ENCODE data around the gene OR52A1. TPM values are rescaled to one million over a fixed set of nuclear protein-coding genes. Genes with fewer than 3 reads are reported as not detected.

OR52A1 gene
- total and polyA plus RNA-seq, 9 of the 15 experiments (the other 6 are each of a cell fraction or from before 2014, with no cell fraction given): under 0.01 to 0.33 (median 0.13) TPM; not detected in 3

DNA sequence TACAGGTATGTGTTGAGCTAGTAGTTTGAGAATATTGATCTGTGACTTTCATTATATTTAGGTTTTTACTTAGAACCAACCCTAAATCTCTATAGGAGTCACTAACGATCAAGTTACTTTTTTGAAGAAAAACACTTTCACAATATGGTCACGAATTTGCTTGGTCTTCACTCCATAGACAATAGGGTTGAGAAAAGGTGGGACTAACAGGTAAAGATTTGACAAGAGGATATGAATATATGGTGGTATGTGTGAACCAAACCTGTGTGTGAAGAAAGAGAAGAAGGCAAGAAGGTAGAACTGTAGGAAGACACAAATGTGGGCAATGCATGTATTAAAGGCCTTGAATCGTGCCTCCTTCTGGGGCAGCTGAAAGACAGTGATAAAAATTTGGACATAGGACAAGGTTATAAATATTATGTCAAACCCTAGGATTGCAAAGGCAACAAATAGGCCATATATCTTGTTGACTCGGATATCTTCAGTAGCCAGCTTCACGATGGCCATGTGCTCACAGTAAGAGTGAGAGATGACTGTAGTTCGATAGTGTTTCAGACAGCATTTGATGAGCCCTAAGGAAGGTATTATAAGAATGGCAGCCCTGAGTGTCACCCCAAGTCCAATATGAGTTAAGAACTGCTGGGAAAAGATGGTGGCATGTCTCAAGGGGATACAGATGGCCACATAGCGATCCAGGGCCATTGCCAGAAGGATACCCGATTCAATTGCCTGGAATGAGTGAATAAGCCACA, 22.8 kb downstream of the OR52A1 start (continued):
- TF ChIP-seq CREB1 (IDR thresholded peaks at IDR 0.05) (0 out of 2 replicates have a peak, but pooled peaks have one; percentile 28), CREB1 (CRISPR knock-in tag; IDR thresholded peaks at IDR 0.05) (no peak), KAT7 (CRISPR knock-in tag; IDR thresholded peaks at IDR 0.05; ENCODE audit: borderline replicate concordance) (no peak), TEAD2 (tag; IDR thresholded peaks at IDR 0.05) (no peak), ZNF778 (CRISPR knock-in tag; IDR thresholded peaks at IDR 0.05) (no peak), BRF1 (IDR thresholded peaks at IDR 0.05; ENCODE audit: borderline replicate concordance, extremely low read depth, insufficient read length) (no peak), FOXA1 (IDR thresholded peaks at IDR 0.05; ENCODE audit: borderline replicate concordance) (no peak), DMBX1 (CRISPR knock-in tag; IDR thresholded peaks at IDR 0.05; ENCODE audit: borderline replicate concordance) (peak; percentile 91), HDGF (IDR thresholded peaks at IDR 0.05) (peak; percentile 65; the same call in 1 of the 2 replicates), JUN (IDR thresholded peaks at IDR 0.05; ENCODE audit: borderline replicate concordance, low read depth, low read length) (no peak), JUN (CRISPR knock-in tag; IDR thresholded peaks at IDR 0.05; ENCODE audit: borderline replicate concordance) (no peak), KLF10 (CRISPR knock-in tag; IDR thresholded peaks at IDR 0.05) (no peak), CBFA2T3 (IDR thresholded peaks at IDR 0.05) (peak; percentile 97)
- TF ChIP-seq, protein P1, sequence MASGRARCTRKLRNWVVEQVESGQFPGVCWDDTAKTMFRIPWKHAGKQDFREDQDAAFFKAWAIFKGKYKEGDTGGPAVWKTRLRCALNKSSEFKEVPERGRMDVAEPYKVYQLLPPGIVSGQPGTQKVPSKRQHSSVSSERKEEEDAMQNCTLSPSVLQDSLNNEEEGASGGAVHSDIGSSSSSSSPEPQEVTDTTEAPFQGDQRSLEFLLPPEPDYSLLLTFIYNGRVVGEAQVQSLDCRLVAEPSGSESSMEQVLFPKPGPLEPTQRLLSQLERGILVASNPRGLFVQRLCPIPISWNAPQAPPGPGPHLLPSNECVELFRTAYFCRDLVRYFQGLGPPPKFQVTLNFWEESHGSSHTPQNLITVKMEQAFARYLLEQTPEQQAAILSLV (tag; IDR thresholded peaks at IDR 0.05): no peak
- TF ChIP-seq, protein P2, sequence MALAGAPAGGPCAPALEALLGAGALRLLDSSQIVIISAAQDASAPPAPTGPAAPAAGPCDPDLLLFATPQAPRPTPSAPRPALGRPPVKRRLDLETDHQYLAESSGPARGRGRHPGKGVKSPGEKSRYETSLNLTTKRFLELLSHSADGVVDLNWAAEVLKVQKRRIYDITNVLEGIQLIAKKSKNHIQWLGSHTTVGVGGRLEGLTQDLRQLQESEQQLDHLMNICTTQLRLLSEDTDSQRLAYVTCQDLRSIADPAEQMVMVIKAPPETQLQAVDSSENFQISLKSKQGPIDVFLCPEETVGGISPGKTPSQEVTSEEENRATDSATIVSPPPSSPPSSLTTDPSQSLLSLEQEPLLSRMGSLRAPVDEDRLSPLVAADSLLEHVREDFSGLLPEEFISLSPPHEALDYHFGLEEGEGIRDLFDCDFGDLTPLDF (CRISPR knock-in tag; IDR thresholded peaks at IDR 0.05): 0 out of 2 replicates have a peak, but pooled peaks have one; percentile 24
- TF ChIP-seq, protein P3, sequence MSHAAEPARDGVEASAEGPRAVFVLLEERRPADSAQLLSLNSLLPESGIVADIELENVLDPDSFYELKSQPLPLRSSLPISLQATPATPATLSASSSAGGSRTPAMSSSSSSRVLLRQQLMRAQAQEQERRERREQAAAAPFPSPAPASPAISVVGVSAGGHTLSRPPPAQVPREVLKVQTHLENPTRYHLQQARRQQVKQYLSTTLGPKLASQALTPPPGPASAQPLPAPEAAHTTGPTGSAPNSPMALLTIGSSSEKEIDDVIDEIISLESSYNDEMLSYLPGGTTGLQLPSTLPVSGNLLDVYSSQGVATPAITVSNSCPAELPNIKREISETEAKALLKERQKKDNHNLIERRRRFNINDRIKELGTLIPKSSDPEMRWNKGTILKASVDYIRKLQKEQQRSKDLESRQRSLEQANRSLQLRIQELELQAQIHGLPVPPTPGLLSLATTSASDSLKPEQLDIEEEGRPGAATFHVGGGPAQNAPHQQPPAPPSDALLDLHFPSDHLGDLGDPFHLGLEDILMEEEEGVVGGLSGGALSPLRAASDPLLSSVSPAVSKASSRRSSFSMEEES (CRISPR knock-in tag; IDR thresholded peaks at IDR 0.05): no peak
- TF ChIP-seq, protein P4, sequence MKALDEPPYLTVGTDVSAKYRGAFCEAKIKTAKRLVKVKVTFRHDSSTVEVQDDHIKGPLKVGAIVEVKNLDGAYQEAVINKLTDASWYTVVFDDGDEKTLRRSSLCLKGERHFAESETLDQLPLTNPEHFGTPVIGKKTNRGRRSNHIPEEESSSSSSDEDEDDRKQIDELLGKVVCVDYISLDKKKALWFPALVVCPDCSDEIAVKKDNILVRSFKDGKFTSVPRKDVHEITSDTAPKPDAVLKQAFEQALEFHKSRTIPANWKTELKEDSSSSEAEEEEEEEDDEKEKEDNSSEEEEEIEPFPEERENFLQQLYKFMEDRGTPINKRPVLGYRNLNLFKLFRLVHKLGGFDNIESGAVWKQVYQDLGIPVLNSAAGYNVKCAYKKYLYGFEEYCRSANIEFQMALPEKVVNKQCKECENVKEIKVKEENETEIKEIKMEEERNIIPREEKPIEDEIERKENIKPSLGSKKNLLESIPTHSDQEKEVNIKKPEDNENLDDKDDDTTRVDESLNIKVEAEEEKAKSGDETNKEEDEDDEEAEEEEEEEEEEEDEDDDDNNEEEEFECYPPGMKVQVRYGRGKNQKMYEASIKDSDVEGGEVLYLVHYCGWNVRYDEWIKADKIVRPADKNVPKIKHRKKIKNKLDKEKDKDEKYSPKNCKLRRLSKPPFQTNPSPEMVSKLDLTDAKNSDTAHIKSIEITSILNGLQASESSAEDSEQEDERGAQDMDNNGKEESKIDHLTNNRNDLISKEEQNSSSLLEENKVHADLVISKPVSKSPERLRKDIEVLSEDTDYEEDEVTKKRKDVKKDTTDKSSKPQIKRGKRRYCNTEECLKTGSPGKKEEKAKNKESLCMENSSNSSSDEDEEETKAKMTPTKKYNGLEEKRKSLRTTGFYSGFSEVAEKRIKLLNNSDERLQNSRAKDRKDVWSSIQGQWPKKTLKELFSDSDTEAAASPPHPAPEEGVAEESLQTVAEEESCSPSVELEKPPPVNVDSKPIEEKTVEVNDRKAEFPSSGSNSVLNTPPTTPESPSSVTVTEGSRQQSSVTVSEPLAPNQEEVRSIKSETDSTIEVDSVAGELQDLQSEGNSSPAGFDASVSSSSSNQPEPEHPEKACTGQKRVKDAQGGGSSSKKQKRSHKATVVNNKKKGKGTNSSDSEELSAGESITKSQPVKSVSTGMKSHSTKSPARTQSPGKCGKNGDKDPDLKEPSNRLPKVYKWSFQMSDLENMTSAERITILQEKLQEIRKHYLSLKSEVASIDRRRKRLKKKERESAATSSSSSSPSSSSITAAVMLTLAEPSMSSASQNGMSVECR (CRISPR knock-in tag; IDR thresholded peaks at IDR 0.05): no peak
- TF ChIP-seq, protein P5, sequence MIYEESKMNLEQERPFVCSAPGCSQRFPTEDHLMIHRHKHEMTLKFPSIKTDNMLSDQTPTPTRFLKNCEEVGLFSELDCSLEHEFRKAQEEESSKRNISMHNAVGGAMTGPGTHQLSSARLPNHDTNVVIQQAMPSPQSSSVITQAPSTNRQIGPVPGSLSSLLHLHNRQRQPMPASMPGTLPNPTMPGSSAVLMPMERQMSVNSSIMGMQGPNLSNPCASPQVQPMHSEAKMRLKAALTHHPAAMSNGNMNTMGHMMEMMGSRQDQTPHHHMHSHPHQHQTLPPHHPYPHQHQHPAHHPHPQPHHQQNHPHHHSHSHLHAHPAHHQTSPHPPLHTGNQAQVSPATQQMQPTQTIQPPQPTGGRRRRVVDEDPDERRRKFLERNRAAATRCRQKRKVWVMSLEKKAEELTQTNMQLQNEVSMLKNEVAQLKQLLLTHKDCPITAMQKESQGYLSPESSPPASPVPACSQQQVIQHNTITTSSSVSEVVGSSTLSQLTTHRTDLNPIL (CRISPR knock-in tag; IDR thresholded peaks at IDR 0.05): no peak
